Caco-2 (cell line): ENCODE measurements around the gene TMEM131. TPM values are rescaled to one million over a fixed set of nuclear protein-coding genes. Genes with fewer than 3 reads are reported as not detected.

Source experiments
- BruUV-seq: library from RNA; stranded (reverse); fragments of 400-500 nt; replicated peaks from 2 replicates; lab custom pipeline; 2021; lab: Mats Ljungman, UMichigan
- CTCF ChIA-PET: fragments of 300-600 bp; sonication (Branson Sonifier 250); formaldehyde crosslinking; loops from one replicate; lab custom pipeline; 2022; ENCODE audit warnings: antibody characterized with exemption; lab: Charles Lee
- POLR2A ChIA-PET: fragments of 300-600 bp; sonication (Branson Sonifier 250); formaldehyde crosslinking; loops from one replicate; lab custom pipeline; 2022; ENCODE audit warnings: antibody characterized with exemption; lab: Charles Lee
- DNase-seq, 2 experiments: peaks; one replicate each; pipeline versions ENCODE4 v3.0.0 to v3.0.0-alpha.2; 2020 to 2022
- H3K27me3 ChIP-seq: replicated peaks from 2 replicates; pipeline ENCODE4 v1.6.0; 2011; ENCODE audit warnings: low read length; ENCODE audit not compliant: control insufficient read depth, insufficient read depth
- H3K36me3 ChIP-seq: 2 replicates; pipeline ENCODE4 v1.5.1; 2011; ENCODE audit warnings: low read length; ENCODE audit not compliant: control insufficient read depth, insufficient read depth
- H3K4me1 ChIP-seq: fragments of 250-450 bp; sonication (Bioruptor Pico); 2 replicates; pipeline ENCODE4 v1.5.1; 2020; ENCODE audit warnings: mild to moderate bottlenecking
- H3K4me3 ChIP-seq: 2 replicates; pipeline ENCODE4 v1.5.1; 2011; ENCODE audit warnings: low read depth, mild to moderate bottlenecking, control low read depth, low read length
- H3K9me3 ChIP-seq: fragments of 250-450 bp; sonication (Bioruptor Pico); 2 replicates; pipeline ENCODE4 v1.5.1; 2020; ENCODE audit warnings: mild to moderate bottlenecking, moderate library complexity
- H3K27ac Mint-ChIP-seq: one replicate; pipeline ENCODE4 v1.8.0; 2022; ENCODE audit warnings: mixed read lengths; ENCODE audit not compliant: unreplicated experiment
- H3K27me3 Mint-ChIP-seq: one replicate; pipeline ENCODE4 v1.8.0; 2022; ENCODE audit warnings: mixed read lengths; ENCODE audit not compliant: insufficient read depth, unreplicated experiment
- H3K36me3 Mint-ChIP-seq: one replicate; pipeline ENCODE4 v1.8.0; 2022; ENCODE audit warnings: mild to moderate bottlenecking, mixed read lengths; ENCODE audit not compliant: insufficient read depth, unreplicated experiment
- H3K4me1 Mint-ChIP-seq: one replicate; pipeline ENCODE4 v1.8.0; 2022; ENCODE audit warnings: low read depth, mixed read lengths; ENCODE audit not compliant: unreplicated experiment
- H3K4me3 Mint-ChIP-seq: one replicate; pipeline ENCODE4 v1.8.0; 2022; ENCODE audit warnings: mild to moderate bottlenecking, moderate library complexity, mixed read lengths; ENCODE audit not compliant: unreplicated experiment
- H3K9me3 Mint-ChIP-seq: one replicate; pipeline ENCODE4 v1.8.0; 2022; ENCODE audit warnings: mixed read lengths; ENCODE audit not compliant: unreplicated experiment
- CTCF ChIP-seq, 2 experiments: fragments of 200-600 bp in 1 of 2; IDR thresholded peaks; 1 replicate in 1 of 2; 2 replicates in 1 of 2; pipeline versions ENCODE4 v1.5.1 to v1.8.0; 2011 to 2022; ENCODE audit warnings: antibody characterized with exemption in 1 of 2, control low read depth in 1 of 2, inconsistent platforms in 1 of 2, low read depth in 1 of 2, low read length in 1 of 2, mild to moderate bottlenecking in 1 of 2, moderate library complexity in 1 of 2; ENCODE audit not compliant: insufficient read depth in 1 of 2, severe bottlenecking in 1 of 2, unreplicated experiment in 1 of 2
- intact Hi-C: fragments of 100-400 bp; cut with micrococcal nuclease; formaldehyde crosslinking; loops from one replicate; pipeline ENCODE4 v1.10.0; 2022; ENCODE audit not compliant: unreplicated experiment
- total RNA-seq: library from RNA; stranded (reverse); gene quantifications from 2 replicates; pipeline ENCODE4 v1.2.3, GENCODE V29; 2022

The TMEM131 gene
- total RNA-seq, 1 experiment from 2014 or later, result 36.3 TPM

- ChIA-PET CTCF (no interaction called here), POLR2A (no interaction called here)
- Mint-ChIP-seq H3K27ac (no peak overlapping the region), H3K36me3 (peaks cover 15% of the 10 kb centered on the region), H3K4me3 (no peak overlapping the region), H3K9me3 (no peaks in the 10 kb centered on the region), H3K27me3 (no peaks in the 10 kb centered on the region), H3K4me1 (peaks cover 6% of the 10 kb centered on the region)
- no peak overlapping the region for H3K4me3 ChIP-seq
- no peaks in the 10 kb centered on the region for H3K27me3 ChIP-seq
- intact Hi-C loops, result no loop called here
- no peak for TF ChIP-seq CTCF (IDR thresholded peaks at IDR 0.05; ENCODE audit: insufficient read depth in 1 of 2, low read depth in 1 of 2, low read length in 1 of 2, severe bottlenecking in 1 of 2, unreplicated experiment in 1 of 2)
- H3K9me3 ChIP-seq, result no peaks in the 10 kb centered on the region
- no peaks in the 10 kb centered on the region for H3K36me3 ChIP-seq
- no peak for DNase-seq
- no TSS peak for BruUV-seq
- no peaks in the 10 kb centered on the region for H3K4me1 ChIP-seq
Measured at GRCh38 chr2:97747285-97747684, 248.5 kb downstream of the TMEM131 start.

- H3K9me3 ChIP-seq, result no peaks in the 10 kb centered on the region
- no peaks in the 10 kb centered on the region for H3K4me1 ChIP-seq
- BruUV-seq, result no TSS peak
- no peaks in the 10 kb centered on the region for H3K27me3 ChIP-seq
- no peak for TF ChIP-seq CTCF (IDR thresholded peaks at IDR 0.05; ENCODE audit: insufficient read depth in 1 of 2, low read depth in 1 of 2, low read length in 1 of 2, severe bottlenecking in 1 of 2, unreplicated experiment in 1 of 2)
- H3K27ac Mint-ChIP-seq, result no peak overlapping the region
- ChIA-PET POLR2A (no interaction called here), CTCF (no interaction called here)
- no peak overlapping the region for H3K4me3 Mint-ChIP-seq
- H3K4me1 Mint-ChIP-seq, result peaks cover 6% of the 10 kb centered on the region
- H3K27me3 Mint-ChIP-seq, result no peaks in the 10 kb centered on the region
- DNase-seq, result peak in 1 of 2 experiments; percentile 25
- intact Hi-C loops, result no loop called here
- no peaks in the 10 kb centered on the region for H3K9me3 Mint-ChIP-seq
- no peak overlapping the region for H3K4me3 ChIP-seq
- H3K36me3 ChIP-seq, result no peaks in the 10 kb centered on the region
- H3K36me3 Mint-ChIP-seq, result peaks cover 13% of the 10 kb centered on the region
Measured at GRCh38 chr2:97745474-97746174, 250.1 kb downstream of the TMEM131 start.

GRCh38 chr2:97743913-97744312 is 251.8 kb downstream of the TMEM131 start:
- peaks cover 6% of the 10 kb centered on the region for H3K4me1 Mint-ChIP-seq
- no peak for DNase-seq
- H3K9me3 Mint-ChIP-seq, result no peaks in the 10 kb centered on the region
- no peak overlapping the region for H3K27ac Mint-ChIP-seq
- Histone ChIP-seq H3K9me3 (no peaks in the 10 kb centered on the region), H3K36me3 (no peaks in the 10 kb centered on the region), H3K27me3 (no peaks in the 10 kb centered on the region), H3K4me3 (no peak overlapping the region), H3K4me1 (no peaks in the 10 kb centered on the region)
- intact Hi-C loops, result loop anchor here (2.0 kb wide), 1 partner anchor 641 kb away; no protein-coding TSS in a partner anchor
- no peak for TF ChIP-seq CTCF (IDR thresholded peaks at IDR 0.05; ENCODE audit: insufficient read depth in 1 of 2, low read depth in 1 of 2, low read length in 1 of 2, severe bottlenecking in 1 of 2, unreplicated experiment in 1 of 2)
- H3K4me3 Mint-ChIP-seq, result no peak overlapping the region
- ChIA-PET CTCF (no interaction called here), POLR2A (no interaction called here)
- no peaks in the 10 kb centered on the region for H3K27me3 Mint-ChIP-seq
- H3K36me3 Mint-ChIP-seq, result peaks cover 15% of the 10 kb centered on the region
- BruUV-seq, result no TSS peak
